Limb (tissue), 2 donors: ENCODE measurements around the gene MOB4.
A peak's percentile ranks its signal among the peaks of the same experiment; 100 is the strongest.
"Not testable (repeated sequence)": the region's sequence is repeated elsewhere in the genome, so short reads cannot be mapped to it uniquely, and the experiment has no call there.

ENCODE experiments used
- DNase-seq, 2 donors: peaks; one replicate each; pipeline ENCODE4 v3.0.0-alpha.2; 2016; ENCODE audit errors: extremely low spot score in 2 of 2

Gene MOB4

GRCh38 chr2:197513915-197514314 lies 2.0 kb upstream of the MOB4 start:
- no peak for DNase-seq

DNA sequence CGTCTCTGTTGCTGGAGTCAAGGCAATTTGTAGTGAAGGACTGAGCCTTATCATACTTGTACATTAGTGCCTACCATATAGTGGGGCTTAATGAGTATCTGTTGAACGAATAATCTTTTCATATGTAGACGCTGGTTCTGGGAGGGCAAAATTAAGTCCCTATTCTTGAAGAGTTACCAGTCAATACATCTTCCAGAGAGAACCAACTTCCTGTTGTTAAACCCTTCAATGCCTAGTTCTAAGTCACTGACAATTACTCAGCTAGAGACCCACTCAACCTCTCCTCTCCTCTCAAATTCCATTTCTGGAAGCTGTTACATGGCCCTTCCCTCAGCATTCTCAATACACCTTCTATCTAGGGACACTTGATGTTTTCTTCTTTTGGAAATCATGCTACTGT lies 1.1 kb upstream of the MOB4 start:
- no peak for DNase-seq

DNA sequence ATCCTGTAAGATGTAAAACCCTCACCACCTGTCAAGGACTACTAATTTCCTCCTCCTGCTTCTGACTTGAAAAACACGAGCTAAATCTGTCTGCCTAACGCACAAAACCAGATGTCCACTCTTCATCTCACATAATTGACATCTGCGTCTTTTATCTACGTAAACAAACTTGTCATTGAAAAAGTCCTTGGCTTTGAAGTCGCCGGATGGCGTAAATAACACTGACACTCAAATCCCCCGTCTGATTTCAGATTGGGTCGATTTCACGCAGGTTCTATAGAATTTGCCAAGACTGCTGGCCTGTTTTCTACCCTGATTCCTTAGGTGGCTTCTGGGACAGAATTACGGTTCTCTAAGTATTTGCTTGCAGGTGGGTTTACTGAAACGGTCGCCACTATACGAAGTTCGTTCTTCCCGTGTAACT lies 539 bp upstream of the MOB4 start:
- DNase-seq: peak in 1 of 2 donors; percentile 10

DNA sequence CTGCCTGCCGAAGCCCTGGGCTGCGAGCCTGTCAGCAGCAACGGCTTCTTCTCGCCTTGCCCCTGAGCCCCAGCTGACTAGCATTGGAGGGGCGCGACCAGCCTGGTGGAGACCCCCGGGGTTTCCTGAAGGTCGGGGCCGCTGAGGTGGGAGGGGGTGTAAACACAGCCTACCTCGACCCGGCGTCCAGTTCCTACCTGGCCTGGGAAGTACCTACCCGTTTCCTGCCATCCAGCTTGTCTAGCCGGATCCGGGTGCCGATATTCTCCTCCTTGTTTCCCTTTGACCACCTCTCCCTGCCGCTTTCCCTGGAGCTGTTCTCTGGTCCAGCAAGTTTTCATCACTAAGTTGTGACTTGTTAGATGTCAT lies 511 bp downstream of the MOB4 start:
- DNase-seq: no peak

DNA sequence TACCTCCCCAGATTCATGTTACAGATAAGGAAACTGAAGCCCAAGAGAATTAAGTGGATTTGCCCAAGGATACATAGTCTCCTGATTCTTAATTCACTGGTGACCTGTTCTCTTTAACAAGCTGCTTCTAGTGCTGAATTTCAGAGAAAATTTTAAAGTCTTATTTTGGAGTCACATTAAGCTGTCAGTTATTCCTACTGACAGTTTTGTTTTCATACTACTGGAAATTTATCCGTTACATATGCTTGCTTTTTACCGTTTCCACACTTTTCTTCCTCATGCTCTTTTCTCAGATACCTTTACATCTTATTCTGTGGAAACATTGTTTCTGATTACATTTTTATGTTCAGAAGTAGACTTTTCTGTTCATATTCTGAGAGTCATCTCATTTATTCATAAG lies 1.3 kb downstream of the MOB4 start:
- DNase-seq: no peak

- no peak for DNase-seq
Observed at GRCh38 chr2:197538412-197538811, 22.5 kb downstream of the MOB4 start.

DNA sequence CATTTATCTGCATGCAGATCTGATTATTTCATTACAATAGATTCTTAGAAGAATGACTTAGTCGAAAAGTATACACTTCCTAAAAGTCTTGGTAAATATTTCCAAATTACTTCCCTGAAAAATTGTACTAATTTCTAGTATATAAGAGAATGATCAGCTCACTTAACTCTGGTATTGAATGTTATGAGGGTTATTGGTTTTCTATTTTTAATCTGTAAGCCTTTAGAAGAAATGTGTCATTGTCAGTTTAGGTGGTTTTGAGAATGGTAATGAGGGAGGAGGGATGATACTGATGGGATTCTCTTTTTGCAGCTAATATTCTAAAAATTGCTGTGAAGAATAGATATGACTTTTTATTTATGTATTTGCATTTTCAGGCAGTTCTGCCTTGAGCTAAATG lies 23.9 kb downstream of the MOB4 start:
- DNase-seq: no peak

DNA sequence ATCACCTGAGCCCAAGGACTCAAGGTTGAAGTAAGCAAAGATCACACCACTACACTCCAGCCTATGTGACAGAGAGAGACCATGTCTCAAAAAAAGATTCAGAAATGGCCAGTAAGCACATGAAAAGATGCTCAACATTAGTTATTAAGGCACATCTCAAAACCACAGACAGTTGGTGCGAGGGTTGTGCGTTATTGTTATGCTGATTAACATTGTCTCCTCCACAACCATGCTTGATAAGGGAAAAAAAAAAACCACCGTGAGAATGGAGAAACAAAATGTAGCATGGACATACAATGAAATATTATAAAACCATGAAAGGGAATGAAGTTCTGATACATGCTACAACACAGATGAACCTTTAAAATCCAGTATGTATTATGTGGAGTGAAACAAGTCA lies 27.3 kb downstream of the MOB4 start:
- DNase-seq: no peak

DNA sequence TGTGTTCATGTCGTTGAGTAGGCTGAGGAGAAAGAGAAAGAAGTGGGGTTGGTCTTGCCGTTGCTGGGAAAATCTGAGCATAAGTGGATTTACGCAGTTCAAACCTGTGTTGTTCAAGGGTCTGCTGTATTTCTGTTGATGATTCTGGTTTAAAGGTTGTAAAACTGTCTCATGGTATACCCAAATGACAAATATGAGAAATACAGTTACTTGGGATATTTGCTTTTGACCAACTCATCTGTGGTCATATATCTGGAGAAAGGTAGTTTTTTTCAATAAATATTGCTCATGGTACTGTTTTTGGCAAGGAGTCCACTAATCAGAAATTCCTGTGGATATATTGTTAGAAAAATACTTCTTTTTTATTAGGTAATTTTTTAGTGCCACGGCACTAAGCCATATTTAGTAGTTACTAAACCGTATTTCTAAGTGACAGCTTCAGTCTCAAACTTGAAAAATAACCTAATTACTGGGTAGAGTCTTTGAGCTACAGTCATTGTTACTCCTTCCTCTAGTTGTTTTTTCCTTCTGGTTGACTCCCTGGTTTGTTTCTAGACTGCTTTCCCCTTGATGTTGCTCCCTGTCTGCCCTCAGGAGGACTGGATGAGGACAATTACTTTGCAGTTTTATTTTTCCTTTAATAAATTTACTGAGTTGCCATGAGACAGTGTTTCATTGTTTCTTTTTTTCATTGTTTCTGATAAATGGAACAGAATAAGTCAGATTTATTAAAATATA lies 31.5 kb downstream of the MOB4 start:
- DNase-seq: no peak

DNA sequence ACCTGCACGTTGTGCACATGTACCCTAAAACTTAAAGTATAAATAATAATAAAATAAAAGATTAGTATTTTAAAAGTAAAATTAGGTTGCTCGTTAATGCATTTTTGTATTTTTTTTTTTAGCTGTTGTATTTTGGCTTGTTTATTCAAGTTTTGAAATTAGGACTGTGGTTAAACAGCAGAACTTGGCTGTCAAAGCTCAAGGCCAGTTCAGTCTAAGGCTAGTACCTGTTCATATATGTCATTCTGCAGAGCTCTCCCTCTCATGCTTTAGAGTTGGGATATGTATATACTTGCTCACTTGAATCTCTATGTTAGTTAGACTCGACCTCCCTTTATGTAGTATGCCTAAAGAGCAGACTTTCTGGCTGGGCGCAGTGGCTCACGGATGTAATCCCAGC lies 32.7 kb downstream of the MOB4 start:
- DNase-seq: no peak

- not testable (repeated sequence) for DNase-seq
Observed at GRCh38 chr2:197551260-197551659, 35.4 kb downstream of the MOB4 start.

DNA sequence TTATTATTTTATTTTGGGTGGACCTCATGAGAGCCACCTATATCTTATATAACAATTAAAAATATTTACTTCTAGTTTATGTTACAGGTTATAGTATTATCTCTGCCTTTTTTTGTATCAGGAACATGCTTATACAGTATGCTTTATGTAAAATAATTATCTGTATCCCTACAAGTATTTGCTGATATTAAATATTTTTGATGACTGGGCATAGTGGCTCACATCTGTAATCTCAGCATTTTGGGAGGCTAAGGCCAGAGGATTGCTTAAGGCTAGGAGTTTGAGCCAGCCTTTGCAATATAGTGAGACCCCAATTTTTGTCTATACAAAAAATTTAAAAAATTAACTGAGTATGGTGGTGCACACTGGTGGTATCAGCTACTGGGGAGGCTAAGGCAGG lies 39.6 kb downstream of the MOB4 start:
- no peak for DNase-seq

GRCh38 chr2:197556456-197556855 lies 40.6 kb downstream of the MOB4 start:
- peak in 1 of 2 donors; percentile 34 for DNase-seq

DNA sequence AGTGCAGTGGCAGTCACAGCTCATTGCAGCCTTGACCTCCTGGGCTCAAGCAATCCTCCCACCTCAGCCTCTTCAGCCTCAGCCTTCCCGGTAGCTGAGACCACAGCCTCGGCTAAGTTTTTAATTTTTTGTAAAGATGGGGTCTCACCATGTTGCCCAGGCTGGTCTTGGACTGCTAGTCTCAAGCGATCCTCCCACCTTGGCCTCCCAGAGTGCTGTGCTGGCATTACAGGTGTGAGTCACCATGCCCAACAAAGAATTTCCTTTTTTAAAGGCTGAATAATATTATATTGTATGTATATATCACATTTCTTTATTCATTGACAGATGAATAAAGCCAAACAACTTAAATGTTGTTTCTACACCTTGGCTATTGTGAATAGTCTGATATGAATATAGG lies 42.5 kb downstream of the MOB4 start:
- DNase-seq: no peak

DNA sequence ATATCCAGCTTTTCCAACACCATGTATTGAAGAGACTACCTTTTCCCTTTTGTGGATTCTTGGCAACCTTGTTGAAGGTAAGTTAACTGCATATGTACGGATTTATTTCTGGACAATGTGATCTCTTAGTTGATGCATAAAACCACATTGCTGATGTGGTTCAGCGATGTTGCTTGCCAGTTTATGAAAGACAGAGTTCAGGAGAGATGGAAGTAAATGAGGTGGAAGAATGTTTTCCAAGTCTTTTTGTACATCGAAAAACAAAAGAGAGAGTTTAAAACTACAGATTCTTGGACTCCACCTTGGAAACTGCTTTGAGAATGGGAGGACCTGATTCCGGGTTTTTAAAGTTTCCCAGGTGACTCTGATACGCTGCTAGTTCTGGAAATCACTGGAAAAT lies 43.8 kb downstream of the MOB4 start:
- no peak for DNase-seq

DNA sequence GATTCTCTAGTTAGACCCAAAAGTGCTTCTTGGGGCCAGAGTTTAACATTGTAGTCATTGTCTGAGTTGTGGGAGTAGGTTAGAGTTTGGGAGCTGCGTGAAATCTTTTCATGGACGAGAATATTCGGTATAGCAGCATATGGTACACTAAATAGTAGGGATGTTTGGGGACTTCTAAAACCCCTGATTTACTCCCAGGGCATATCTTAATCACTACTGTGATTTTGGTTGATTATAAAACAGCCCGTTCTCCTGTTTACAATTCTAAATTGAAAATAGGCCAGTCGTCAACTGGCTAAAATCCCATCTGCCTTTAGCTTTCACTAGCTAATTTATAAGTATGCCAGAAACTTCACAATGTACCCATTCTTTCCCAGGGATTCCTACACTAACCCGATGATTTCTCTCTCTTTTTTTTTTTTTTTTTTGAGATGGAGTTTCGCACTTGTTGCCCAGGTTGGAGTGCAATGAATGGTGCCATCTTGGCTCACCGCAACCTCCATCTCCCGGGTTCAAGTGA lies 44.3 kb downstream of the MOB4 start:
- DNase-seq: no peak

GRCh38 chr2:197571627-197572271 lies 55.9 kb downstream of the MOB4 start:
- peak in 1 of 2 donors; percentile 58 for DNase-seq

DNA sequence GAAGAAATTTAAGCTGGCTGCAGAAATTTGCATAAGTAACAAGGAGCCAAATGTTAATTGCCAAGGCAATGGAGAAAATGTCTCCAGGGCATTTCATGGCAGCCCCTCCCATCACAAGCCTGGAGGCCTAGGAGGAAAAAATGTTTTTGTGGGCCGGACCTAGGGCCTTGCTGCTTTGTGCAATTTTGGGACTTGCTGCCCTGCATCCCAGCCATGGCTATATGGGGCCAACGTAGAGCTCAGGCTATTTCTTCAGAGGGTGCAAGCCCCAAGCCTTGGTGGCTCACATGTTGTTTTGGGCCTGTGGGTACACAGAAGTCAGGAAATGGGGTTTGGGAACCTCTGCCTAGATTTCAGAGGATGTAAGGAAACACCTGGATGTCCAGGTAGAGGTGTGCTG lies 57.7 kb downstream of the MOB4 start:
- DNase-seq: no peak

DNA sequence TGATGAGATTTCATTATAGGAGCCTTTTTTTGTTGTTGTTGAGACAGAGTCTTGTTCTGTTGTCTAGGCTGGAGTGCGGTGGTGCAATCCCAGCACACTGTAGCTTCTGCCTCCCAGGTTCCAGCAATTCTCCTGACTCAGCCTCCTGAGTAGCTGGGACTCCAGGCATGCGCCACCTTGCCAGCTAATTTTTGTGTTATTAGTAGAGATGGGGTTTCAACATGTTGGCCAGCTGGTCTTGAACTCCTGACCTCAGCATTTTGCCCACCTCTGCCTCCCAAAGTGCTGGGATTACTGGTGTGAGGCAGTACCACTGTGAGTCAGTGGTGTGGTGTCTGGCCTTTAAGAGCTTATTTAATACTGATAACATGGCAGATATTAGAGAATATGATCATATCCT lies 60.1 kb downstream of the MOB4 start:
- no peak for DNase-seq

DNA sequence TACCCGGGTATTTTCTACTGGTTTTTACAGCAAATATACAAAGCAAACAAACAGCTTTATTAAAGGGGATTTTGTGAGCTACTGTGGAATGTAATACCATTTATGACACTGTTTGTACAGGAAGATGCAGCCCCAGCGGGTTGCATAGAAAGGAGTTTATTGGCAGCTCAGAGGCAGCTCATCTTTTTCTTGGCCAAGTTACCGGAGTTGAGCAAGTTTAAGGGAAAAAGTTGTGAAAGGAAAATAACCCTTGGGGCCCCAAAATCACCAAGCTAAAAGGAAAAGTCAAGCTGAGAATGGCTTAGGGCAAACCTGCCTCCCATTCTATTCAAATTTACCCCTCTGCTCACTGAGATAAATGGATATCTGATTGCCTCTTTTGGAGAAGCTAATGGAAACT lies 60.8 kb downstream of the MOB4 start:
- peak in 1 of 2 donors; percentile 24 for DNase-seq

GRCh38 chr2:197577446-197577845 lies 61.6 kb downstream of the MOB4 start:
- no peak for DNase-seq

- DNase-seq: not testable (repeated sequence)
Observed at GRCh38 chr2:197578294-197578693, 62.4 kb downstream of the MOB4 start.

- DNase-seq: not testable (repeated sequence)
Observed at GRCh38 chr2:197580166-197580565, 64.3 kb downstream of the MOB4 start.
